GM23248 (cell line): ENCODE data around the gene SETD2. TPM values are rescaled to one million over a fixed set of nuclear protein-coding genes. Genes with fewer than 3 reads are reported as not detected.

Source experiments
- DNase-seq: peaks from one replicate; pipeline ENCODE4 v3.0.0-alpha.2; 2015
- H2AFZ ChIP-seq: fragments of 200-600 bp; sonication (generic); 2 replicates; pipeline ENCODE4 v1.6.1; 2016; ENCODE audit warnings: antibody characterized with exemption
- H3F3A ChIP-seq: fragments of 200-600 bp; sonication (generic); 2 replicates; pipeline ENCODE4 v1.6.1; 2016; ENCODE audit warnings: mild to moderate bottlenecking, antibody characterized with exemption, mixed run types; ENCODE audit not compliant: insufficient read depth
- H3K27ac ChIP-seq: fragments of 200-600 bp; sonication (generic); 2 replicates; pipeline ENCODE4 v1.5.1; 2016; ENCODE audit warnings: mild to moderate bottlenecking
- H3K27me3 ChIP-seq: fragments of 200-600 bp; sonication (generic); replicated peaks from 2 replicates; pipeline ENCODE4 v1.6.1; 2016; ENCODE audit warnings: mild to moderate bottlenecking; ENCODE audit not compliant: insufficient read depth
- H3K36me3 ChIP-seq: fragments of 200-600 bp; sonication (generic); 2 replicates; pipeline ENCODE4 v1.6.1; 2016; ENCODE audit warnings: low read depth, mild to moderate bottlenecking
- H3K4me1 ChIP-seq: fragments of 200-600 bp; sonication (generic); 2 replicates; pipeline ENCODE4 v1.6.1; 2016; ENCODE audit warnings: mild to moderate bottlenecking; ENCODE audit not compliant: insufficient read depth
- H3K4me2 ChIP-seq: fragments of 200-600 bp; sonication (generic); one replicate; pipeline ENCODE4 v1.6.1; 2016; ENCODE audit warnings: mild to moderate bottlenecking; ENCODE audit not compliant: unreplicated experiment
- H3K4me3 ChIP-seq: fragments of 200-600 bp; sonication (generic); 2 replicates; pipeline ENCODE4 v1.5.1; 2016; ENCODE audit warnings: mild to moderate bottlenecking
- H3K79me2 ChIP-seq: fragments of 200-600 bp; sonication (generic); 2 replicates; pipeline ENCODE4 v1.6.1; 2016; ENCODE audit warnings: mild to moderate bottlenecking; ENCODE audit not compliant: insufficient read depth
- H3K9ac ChIP-seq: fragments of 200-600 bp; sonication (generic); 2 replicates; pipeline ENCODE4 v1.6.1; 2016; ENCODE audit warnings: mild to moderate bottlenecking
- H3K9me2 ChIP-seq: fragments of 200-600 bp; sonication (generic); 2 replicates; pipeline ENCODE4 v1.6.1; 2016; ENCODE audit warnings: mixed run types, mild to moderate bottlenecking, moderate library complexity; ENCODE audit not compliant: insufficient read depth
- H3K9me3 ChIP-seq: fragments of 200-600 bp; sonication (generic); one replicate; pipeline ENCODE4 v1.6.1; 2017; ENCODE audit warnings: low read depth
- H4K20me1 ChIP-seq: fragments of 200-600 bp; sonication (generic); 2 replicates; pipeline ENCODE4 v1.6.0; 2016; ENCODE audit not compliant: insufficient read depth
- EZH2 ChIP-seq: fragments of 200-600 bp; sonication (generic); IDR thresholded peaks from 2 replicates; pipeline ENCODE4 v1.6.1; 2018; ENCODE audit warnings: antibody characterized with exemption, mild to moderate bottlenecking; ENCODE audit not compliant: insufficient read depth, poor library complexity, severe bottlenecking
- EZH2phosphoT487 ChIP-seq: fragments of 200-600 bp; sonication (generic); IDR thresholded peaks from 2 replicates; pipeline ENCODE4 v1.6.1; 2018; ENCODE audit warnings: antibody characterized with exemption, moderate library complexity, mild to moderate bottlenecking, low read depth; ENCODE audit not compliant: insufficient read depth
- WGBS, 2 experiments: methylation state at CpG; one replicate each; pipeline ENCODE4 v1.1.6; 2015 to 2017; ENCODE audit warnings: low lambda C conversion rate in 2 of 2, low coverage in 1 of 2; ENCODE audit errors: missing lambda C conversion rate in 2 of 2; 5-methylcytosine and 5-hydroxymethylcytosine counted together
- in situ Hi-C: fragments of 300-500 bp; cut with MboI; formaldehyde crosslinking; loops from 2 replicates; pipeline ENCODE4 v1.15.0; 2020
- polyA plus RNA-seq: library from polyadenylated mRNA; unstranded; fragments of >200 nt; fragmentation: Nextera tagmentation; extraction: Ambion mirVana; gene quantifications from 2 replicates; pipeline ENCODE4 v1.2.1, GENCODE V29; 2016
- total RNA-seq: library from RNA; depleted of rRNA; stranded (reverse); fragments of >200 nt; shearing (Covaris generic); gene quantifications from 2 replicates; pipeline ENCODE4 v1.2.3, GENCODE V29; 2014

SETD2 gene
- total and polyA plus RNA-seq, 2 experiments from 2014 or later = 16.2 to 24.0 TPM

GRCh38 chr3:46994801-46995731 is 168.8 kb downstream of the SETD2 start:
- TF ChIP-seq EZH2 = no peak
- TF ChIP-seq EZH2phosphoT487 = no peak
- in situ Hi-C loops = no loop called here

GRCh38 chr3:46993986-46994385 is 169.9 kb downstream of the SETD2 start:
- Histone ChIP-seq H3K9ac (no peak overlapping the region), H3K79me2 (no peaks in the 10 kb centered on the region), H3K9me2 (no peaks in the 10 kb centered on the region), H3K36me3 (no peaks in the 10 kb centered on the region), H3K27ac (no peak overlapping the region), H3K4me3 (no peak overlapping the region), H3K4me1 (no peaks in the 10 kb centered on the region), H4K20me1 (no peaks in the 10 kb centered on the region), H3K9me3 (no peaks in the 10 kb centered on the region), H3K27me3 (no peaks in the 10 kb centered on the region), H2AFZ (no peak overlapping the region), H3F3A (no peaks in the 10 kb centered on the region), H3K4me2 (no peak overlapping the region)
- 79 to 83% methylated on average over 7 of the region's 7 CpGs for WGBS, 2 experiments
- no peak for TF ChIP-seq EZH2
- TF ChIP-seq EZH2phosphoT487 = no peak
- in situ Hi-C loops = no loop called here
- DNase-seq = no peak

More at GRCh38 chr3:46994801-46995731, 168.8 kb downstream of the SETD2 start:
- Histone ChIP-seq H3K9ac (no peak overlapping the region), H3K9me3 (no peaks in the 10 kb centered on the region), H3K4me2 (no peak overlapping the region), H3K27me3 (no peaks in the 10 kb centered on the region), H3K4me1 (no peaks in the 10 kb centered on the region; the same call in 1 of the 2 replicates), H2AFZ (no peak overlapping the region), H3K79me2 (no peaks in the 10 kb centered on the region), H3K9me2 (no peaks in the 10 kb centered on the region), H3K36me3 (no peaks in the 10 kb centered on the region), H3K27ac (no peak overlapping the region), H3F3A (no peaks in the 10 kb centered on the region), H4K20me1 (no peaks in the 10 kb centered on the region), H3K4me3 (no peak overlapping the region)
- DNase-seq = no peak
- WGBS, 2 experiments = 89 to 90% methylated on average over 28 to 29 of the region's 29 CpGs

- Histone ChIP-seq H3K9me2 (no peaks in the 10 kb centered on the region), H3K79me2 (no peaks in the 10 kb centered on the region), H3K9ac (no peak overlapping the region), H3K4me2 (no peak overlapping the region), H3K36me3 (no peaks in the 10 kb centered on the region), H3K4me3 (no peak overlapping the region), H3K4me1 (no peaks in the 10 kb centered on the region), H3K27me3 (no peaks in the 10 kb centered on the region), H3K9me3 (no peaks in the 10 kb centered on the region), H2AFZ (no peak overlapping the region), H3F3A (no peaks in the 10 kb centered on the region), H3K27ac (no peak overlapping the region), H4K20me1 (no peaks in the 10 kb centered on the region)
- DNase-seq = no peak
- 17 to 20% methylated on average over 2 of the region's 2 CpGs for WGBS, 2 experiments
- in situ Hi-C loops = no loop called here
- TF ChIP-seq EZH2phosphoT487 = no peak
- no peak for TF ChIP-seq EZH2
These were observed 170.6 kb downstream of the SETD2 start for GRCh38 chr3:46993292-46993691.

GRCh38 chr3:46992231-46992630 is 171.7 kb downstream of the SETD2 start:
- DNase-seq = no peak
- WGBS, 2 experiments = 69 to 70% methylated on average over 9 of the region's 9 CpGs
- Histone ChIP-seq H3K79me2 (no peaks in the 10 kb centered on the region), H3K9ac (no peak overlapping the region), H2AFZ (no peak overlapping the region), H4K20me1 (no peaks in the 10 kb centered on the region), H3K27me3 (no peaks in the 10 kb centered on the region), H3K9me3 (no peaks in the 10 kb centered on the region), H3K4me3 (no peak overlapping the region), H3K4me1 (no peaks in the 10 kb centered on the region), H3K27ac (no peak overlapping the region), H3K9me2 (no peaks in the 10 kb centered on the region), H3K4me2 (no peak overlapping the region), H3K36me3 (no peaks in the 10 kb centered on the region), H3F3A (no peaks in the 10 kb centered on the region)
- in situ Hi-C loops = no loop called here
- no peak for TF ChIP-seq EZH2
- TF ChIP-seq EZH2phosphoT487 = no peak
